ENCODE results near the gene TMEM8B.

DNA sequence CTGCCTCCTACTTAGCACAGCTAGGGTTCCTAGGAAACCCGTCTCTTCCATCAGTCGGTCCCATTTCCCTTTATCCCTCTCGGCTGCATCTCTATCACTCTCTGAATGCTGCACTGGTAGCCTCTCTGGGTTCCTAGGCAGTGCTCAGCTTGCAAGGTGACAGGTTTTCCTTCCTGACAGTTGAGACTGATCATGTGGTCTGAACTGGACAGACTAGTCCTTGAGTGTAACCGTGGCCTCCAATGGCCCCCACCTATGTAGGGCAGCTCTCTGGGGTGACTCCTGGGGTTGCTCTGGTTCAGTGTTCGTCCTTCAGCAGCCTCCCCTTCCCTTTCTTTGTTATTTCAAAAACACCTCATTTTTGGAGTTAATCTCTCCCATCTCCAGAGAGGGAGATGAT is 3.8 kb downstream of the TMEM8B start:
- TF ChIP-seq RNF2 (IDR thresholded peaks at IDR 0.05), result no peak
- TF ChIP-seq POLR2A (conservative IDR thresholded peaks at IDR 0.05), result no peak
- TF ChIP-seq, protein P1, sequence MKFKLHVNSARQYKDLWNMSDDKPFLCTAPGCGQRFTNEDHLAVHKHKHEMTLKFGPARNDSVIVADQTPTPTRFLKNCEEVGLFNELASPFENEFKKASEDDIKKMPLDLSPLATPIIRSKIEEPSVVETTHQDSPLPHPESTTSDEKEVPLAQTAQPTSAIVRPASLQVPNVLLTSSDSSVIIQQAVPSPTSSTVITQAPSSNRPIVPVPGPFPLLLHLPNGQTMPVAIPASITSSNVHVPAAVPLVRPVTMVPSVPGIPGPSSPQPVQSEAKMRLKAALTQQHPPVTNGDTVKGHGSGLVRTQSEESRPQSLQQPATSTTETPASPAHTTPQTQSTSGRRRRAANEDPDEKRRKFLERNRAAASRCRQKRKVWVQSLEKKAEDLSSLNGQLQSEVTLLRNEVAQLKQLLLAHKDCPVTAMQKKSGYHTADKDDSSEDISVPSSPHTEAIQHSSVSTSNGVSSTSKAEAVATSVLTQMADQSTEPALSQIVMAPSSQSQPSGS (CRISPR knock-in tag; IDR thresholded peaks at IDR 0.05), result no peak
- TF ChIP-seq, protein P2, sequence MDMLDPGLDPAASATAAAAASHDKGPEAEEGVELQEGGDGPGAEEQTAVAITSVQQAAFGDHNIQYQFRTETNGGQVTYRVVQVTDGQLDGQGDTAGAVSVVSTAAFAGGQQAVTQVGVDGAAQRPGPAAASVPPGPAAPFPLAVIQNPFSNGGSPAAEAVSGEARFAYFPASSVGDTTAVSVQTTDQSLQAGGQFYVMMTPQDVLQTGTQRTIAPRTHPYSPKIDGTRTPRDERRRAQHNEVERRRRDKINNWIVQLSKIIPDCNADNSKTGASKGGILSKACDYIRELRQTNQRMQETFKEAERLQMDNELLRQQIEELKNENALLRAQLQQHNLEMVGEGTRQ (CRISPR knock-in tag; IDR thresholded peaks at IDR 0.05), result no peak
- TF ChIP-seq GTF2F1 (IDR thresholded peaks at IDR 0.05; ENCODE audit: low read depth, low read length), result no peak
- no peak for TF ChIP-seq GATA2 (CRISPR knock-in tag; IDR thresholded peaks at IDR 0.05)
- TF ChIP-seq STAT5B (CRISPR knock-in tag; IDR thresholded peaks at IDR 0.05), result no peak
- TF ChIP-seq, protein P3, sequence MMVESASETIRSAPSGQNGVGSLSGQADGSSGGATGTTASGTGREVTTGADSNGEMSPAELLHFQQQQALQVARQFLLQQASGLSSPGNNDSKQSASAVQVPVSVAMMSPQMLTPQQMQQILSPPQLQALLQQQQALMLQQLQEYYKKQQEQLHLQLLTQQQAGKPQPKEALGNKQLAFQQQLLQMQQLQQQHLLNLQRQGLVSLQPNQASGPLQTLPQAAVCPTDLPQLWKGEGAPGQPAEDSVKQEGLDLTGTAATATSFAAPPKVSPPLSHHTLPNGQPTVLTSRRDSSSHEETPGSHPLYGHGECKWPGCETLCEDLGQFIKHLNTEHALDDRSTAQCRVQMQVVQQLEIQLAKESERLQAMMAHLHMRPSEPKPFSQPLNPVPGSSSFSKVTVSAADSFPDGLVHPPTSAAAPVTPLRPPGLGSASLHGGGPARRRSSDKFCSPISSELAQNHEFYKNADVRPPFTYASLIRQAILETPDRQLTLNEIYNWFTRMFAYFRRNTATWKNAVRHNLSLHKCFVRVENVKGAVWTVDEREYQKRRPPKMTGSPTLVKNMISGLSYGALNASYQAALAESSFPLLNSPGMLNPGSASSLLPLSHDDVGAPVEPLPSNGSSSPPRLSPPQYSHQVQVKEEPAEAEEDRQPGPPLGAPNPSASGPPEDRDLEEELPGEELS (CRISPR knock-in tag; IDR thresholded peaks at IDR 0.05; ENCODE audit: borderline replicate concordance), result no peak
- no peak for TF ChIP-seq KDM1A (IDR thresholded peaks at IDR 0.05)
- TF ChIP-seq, protein P4, sequence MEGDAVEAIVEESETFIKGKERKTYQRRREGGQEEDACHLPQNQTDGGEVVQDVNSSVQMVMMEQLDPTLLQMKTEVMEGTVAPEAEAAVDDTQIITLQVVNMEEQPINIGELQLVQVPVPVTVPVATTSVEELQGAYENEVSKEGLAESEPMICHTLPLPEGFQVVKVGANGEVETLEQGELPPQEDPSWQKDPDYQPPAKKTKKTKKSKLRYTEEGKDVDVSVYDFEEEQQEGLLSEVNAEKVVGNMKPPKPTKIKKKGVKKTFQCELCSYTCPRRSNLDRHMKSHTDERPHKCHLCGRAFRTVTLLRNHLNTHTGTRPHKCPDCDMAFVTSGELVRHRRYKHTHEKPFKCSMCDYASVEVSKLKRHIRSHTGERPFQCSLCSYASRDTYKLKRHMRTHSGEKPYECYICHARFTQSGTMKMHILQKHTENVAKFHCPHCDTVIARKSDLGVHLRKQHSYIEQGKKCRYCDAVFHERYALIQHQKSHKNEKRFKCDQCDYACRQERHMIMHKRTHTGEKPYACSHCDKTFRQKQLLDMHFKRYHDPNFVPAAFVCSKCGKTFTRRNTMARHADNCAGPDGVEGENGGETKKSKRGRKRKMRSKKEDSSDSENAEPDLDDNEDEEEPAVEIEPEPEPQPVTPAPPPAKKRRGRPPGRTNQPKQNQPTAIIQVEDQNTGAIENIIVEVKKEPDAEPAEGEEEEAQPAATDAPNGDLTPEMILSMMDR (IDR thresholded peaks at IDR 0.05 in 2 of 3, conservative IDR thresholded peaks at IDR 0.05 in 1 of 3; ENCODE audit: insufficient read depth in 2 of 3, low read depth in 1 of 3, low read length in 3 of 3), result no peak
- TF ChIP-seq JUND (IDR thresholded peaks at IDR 0.05; ENCODE audit: borderline replicate concordance, low read depth, low read length), result no peak
- no peak for TF ChIP-seq JUND (tag; IDR thresholded peaks at IDR 0.05; ENCODE audit: borderline replicate concordance, low read depth, low read length)
- TF ChIP-seq ZNF140 (CRISPR knock-in tag; IDR thresholded peaks at IDR 0.05), result no peak
